Measurements from ENCODE around the gene MEFV. TPM values are rescaled to one million over a fixed set of nuclear protein-coding genes. Genes with fewer than 3 reads are reported as not detected.

MEFV gene, protein sequence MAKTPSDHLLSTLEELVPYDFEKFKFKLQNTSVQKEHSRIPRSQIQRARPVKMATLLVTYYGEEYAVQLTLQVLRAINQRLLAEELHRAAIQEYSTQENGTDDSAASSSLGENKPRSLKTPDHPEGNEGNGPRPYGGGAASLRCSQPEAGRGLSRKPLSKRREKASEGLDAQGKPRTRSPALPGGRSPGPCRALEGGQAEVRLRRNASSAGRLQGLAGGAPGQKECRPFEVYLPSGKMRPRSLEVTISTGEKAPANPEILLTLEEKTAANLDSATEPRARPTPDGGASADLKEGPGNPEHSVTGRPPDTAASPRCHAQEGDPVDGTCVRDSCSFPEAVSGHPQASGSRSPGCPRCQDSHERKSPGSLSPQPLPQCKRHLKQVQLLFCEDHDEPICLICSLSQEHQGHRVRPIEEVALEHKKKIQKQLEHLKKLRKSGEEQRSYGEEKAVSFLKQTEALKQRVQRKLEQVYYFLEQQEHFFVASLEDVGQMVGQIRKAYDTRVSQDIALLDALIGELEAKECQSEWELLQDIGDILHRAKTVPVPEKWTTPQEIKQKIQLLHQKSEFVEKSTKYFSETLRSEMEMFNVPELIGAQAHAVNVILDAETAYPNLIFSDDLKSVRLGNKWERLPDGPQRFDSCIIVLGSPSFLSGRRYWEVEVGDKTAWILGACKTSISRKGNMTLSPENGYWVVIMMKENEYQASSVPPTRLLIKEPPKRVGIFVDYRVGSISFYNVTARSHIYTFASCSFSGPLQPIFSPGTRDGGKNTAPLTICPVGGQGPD
- under 0.01 TPM in 1 of 2 replicates, not detected in the other for total RNA-seq

DNA sequence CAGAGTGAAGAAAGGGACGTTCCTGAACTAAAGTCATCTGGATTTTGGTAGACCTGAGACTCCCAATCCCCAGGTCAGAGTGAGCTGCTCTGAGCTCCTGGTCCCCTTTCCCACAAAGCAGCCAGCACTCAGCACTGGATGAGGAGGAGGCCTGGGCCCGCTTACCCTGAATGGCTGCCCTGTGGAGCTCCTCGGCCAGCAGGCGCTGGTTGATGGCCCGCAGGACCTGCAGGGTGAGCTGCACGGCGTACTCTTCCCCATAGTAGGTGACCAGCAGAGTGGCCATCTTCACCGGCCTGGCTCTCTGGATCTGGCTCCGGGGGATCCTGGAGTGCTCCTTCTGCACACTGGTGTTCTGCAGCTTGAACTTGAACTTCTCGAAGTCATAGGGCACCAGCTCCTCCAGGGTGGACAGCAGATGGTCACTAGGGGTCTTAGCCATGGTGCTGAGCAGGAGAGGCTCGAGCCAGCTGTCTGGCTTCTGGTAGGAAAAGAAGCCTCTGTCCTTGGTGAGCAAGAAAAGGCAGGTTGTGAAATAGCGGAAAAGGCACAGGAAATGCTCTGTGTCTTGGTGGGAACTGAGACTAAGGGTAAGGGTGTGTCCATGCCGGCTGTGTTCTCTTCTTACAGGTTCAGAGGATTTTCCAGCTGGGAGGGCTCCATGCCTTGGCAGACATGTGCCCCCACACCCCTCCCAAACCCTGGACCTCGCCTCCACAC is at the start of gene MEFV:
MEFV (minus strand) TSS at position 488 of the 720 bp plus-strand sequence; CDS start at position 442, 46 bp downstream.

DNA sequence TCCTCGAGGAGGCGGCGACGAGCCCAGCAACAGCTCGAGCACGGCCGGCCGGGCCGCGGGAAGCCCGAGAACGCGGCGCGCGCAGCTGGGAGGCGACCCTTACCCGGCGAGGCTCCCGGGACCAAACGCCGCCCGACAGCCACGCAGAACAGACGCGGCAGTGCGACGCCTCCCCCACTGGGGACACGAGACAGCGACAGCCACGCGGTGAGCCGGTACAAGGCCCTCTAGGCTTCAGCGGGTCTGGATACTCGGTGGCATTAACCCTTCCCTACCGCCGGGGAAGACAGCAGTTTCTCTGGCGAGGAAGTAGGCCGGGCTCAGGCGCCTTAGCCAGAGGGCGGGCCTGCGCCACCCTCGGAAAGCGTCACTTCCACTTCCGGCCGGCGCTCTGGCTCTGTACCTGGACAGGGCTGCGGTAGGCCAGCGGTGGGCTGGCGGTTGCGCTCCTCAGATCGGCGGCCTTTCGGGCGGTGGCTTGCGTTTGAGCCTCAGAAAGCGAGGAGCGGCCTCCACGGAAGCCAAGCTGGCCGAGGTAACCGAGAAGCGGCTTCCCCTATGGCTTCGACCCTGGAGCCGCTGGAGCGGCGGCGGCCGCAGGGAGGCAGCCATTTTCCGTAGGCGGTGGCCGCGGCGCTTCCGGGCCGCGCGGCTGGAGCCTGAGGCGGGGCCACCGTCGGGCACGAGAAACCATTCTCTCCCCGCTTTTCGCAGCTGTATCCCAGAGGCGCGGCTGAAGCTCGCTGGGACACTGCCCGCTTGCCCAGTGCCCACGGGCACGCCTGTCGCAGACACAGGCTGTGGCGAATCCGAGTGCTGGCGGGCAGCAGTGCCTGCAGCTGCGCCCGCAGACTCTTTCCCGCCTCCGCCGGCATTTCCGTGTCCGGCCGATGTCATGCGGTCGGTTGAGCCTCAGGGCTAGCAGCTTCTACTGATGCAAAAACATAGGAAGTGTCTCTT is 49.0 kb upstream of the MEFV start, which contains the start of the genes TIGD7 and ZNF75A:
TIGD7 (minus strand) TSS at position 322 of the 960 bp plus-strand sequence. CDS start 4,816 bp downstream, outside the sequence.
ZNF75A (plus strand) TSS at position 389 of the 960 bp plus-strand sequence. CDS start 2,932 bp downstream, outside the sequence.

DNA sequence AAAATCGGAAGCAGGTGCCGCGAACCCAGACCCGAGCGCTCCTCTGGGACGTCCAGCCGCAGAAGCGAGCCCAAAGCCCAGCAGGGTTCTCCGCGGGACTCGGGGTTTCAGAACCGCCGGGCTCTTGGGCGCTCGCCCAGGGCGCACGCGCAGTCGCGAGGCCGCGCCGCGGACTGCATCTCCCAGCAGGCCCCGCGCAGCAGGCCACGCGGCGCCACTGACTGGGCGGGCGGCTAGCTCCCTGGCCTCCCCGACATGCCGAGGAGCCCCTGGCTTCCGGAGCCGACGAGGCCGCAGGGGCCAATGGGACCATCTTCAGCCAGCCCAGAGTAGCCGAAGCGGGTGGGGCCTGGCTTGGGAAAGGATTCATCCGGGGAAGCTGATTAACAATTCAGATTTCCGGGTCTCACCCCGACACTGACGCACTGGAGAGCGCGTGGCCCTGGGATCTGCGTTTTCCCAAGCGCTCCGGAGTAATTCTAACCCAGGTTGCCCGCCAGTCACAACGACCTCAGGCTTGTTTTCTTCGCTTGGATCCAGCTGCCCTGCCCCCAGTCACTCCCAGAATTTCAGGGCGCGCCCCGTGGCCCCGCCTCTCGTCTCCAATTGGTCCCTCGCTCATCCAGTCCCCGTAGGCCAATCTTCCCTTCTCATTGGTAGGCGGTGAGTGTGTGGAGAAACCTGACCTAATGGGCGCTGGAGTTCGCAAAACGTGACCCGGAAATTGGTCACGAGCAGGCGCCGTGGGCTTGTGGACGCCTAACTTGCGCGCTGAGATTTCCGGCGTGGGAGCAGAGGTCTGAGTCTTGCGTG is 26.5 kb upstream of the MEFV start, which contains the start of gene ZNF263:
ZNF263 (plus strand) TSS at position 762 of the 813 bp plus-strand sequence. CDS start 328 bp downstream, outside the sequence.

DNA sequence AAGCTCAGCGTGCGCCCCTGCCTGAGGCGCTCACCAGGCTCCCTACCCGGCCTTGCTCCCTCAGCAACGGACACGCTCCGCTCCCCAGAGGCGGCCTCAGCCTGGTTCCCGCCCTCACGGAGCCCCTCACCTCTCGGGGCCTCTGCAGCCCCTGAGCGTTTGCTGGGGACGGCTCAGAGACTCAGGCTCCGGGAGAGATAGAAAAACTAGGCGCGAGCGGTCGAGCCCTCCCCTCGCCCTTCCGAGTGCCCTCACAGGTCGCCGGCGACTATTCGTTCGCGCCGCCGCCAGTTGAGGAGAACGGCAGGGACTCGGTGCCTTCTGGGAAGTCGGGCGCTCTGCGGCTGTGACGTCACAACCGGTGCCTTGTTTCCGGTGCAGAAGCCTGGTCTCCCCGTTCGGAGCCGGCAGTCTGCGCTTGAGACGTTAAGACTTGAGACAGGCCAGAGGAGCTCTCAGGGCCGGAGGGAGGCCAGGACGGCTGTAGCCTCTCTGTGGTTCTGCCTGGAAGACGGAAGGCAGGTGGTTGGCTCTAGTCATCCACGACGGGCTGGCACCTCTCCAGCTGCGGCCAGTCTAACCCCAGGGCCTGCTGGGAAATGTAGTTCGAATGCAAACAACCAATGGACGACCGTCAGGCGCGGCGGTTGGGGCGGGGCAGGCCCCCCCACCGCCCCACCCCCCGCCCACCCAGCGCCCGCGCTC is 21.4 kb downstream of the MEFV start, which contains the start of gene ZNF200:
ZNF200 (minus strand) TSS at position 302 of the 705 bp plus-strand sequence. CDS start 1,403 bp downstream, outside the sequence.

Other genes with a start within 250 kb of the MEFV start
- not detected in 2 replicates for gene CLDN9, start 243.7 kb downstream of the MEFV start, total RNA-seq
- gene CLDN6, start 238.4 kb downstream of the MEFV start, total RNA-seq, result not detected in 2 replicates
- gene TNFRSF12A, start 236.3 kb downstream of the MEFV start, total RNA-seq, result 62.6 and 76.2 TPM in 2 replicates
- 7.4 and 9.3 TPM in 2 replicates for gene HCFC1R1, start 232.7 kb downstream of the MEFV start, total RNA-seq
- 19.1 and 27.9 TPM in 2 replicates for gene THOC6, start 232.6 kb downstream of the MEFV start, total RNA-seq
- not detected in 2 replicates for gene BICDL2, start 219.7 kb downstream of the MEFV start, total RNA-seq
- gene MMP25, start 210.1 kb downstream of the MEFV start, total RNA-seq, result under 0.01 and 0.07 TPM in 2 replicates
- 45.9 and 55.4 TPM in 2 replicates for gene IL32, start 191.0 kb downstream of the MEFV start, total RNA-seq
- not detected in 2 replicates for gene ZSCAN10, start 157.3 kb downstream of the MEFV start, total RNA-seq
- gene ZNF205, start 144.0 kb downstream of the MEFV start, total RNA-seq, result 12.0 and 20.7 TPM in 2 replicates
- 6.2 and 6.6 TPM in 2 replicates for gene ZNF213, start 121.6 kb downstream of the MEFV start, total RNA-seq
- gene OR1F1, start 68.4 kb downstream of the MEFV start, total RNA-seq, result 0.14 TPM in 1 of 2 replicates, not detected in the other
- gene ZNF200, start 21.5 kb downstream of the MEFV start, total RNA-seq, result 11.2 and 14.1 TPM in 2 replicates
- 34.4 and 35.0 TPM in 2 replicates for gene ZNF263, start 26.9 kb upstream of the MEFV start, total RNA-seq
- gene TIGD7, start 48.8 kb upstream of the MEFV start, total RNA-seq, result 3.6 and 7.0 TPM in 2 replicates
- gene ZNF75A, start 48.9 kb upstream of the MEFV start, total RNA-seq, result 28.8 and 32.0 TPM in 2 replicates
- not detected in 2 replicates for gene OR2C1, start 99.3 kb upstream of the MEFV start, total RNA-seq
- gene ZSCAN32, start 144.4 kb upstream of the MEFV start, total RNA-seq, result 10.4 and 12.2 TPM in 2 replicates
- 10.2 TPM in 2 replicates for gene ZNF174, start 144.6 kb upstream of the MEFV start, total RNA-seq
- gene ZNF597, start 186.9 kb upstream of the MEFV start, total RNA-seq, result 2.7 and 3.5 TPM in 2 replicates
- gene NAA60, start 187.0 kb upstream of the MEFV start, total RNA-seq, result 14.9 and 19.8 TPM in 2 replicates
- gene C16orf90, start 238.9 kb upstream of the MEFV start, total RNA-seq, result not detected in 2 replicates
- gene CLUAP1, start 244.4 kb upstream of the MEFV start, total RNA-seq, result 15.8 and 20.1 TPM in 2 replicates

Data from thoracic aorta endothelial cell (primary cell).